COR-L47 (cell line): Measurements from ENCODE around the gene ESYT1.

Experiments used
- DNase-seq: peaks from one replicate; lab custom pipeline; 2025; lab: John Stamatoyannopoulos, UW

The ESYT1 gene, protein sequence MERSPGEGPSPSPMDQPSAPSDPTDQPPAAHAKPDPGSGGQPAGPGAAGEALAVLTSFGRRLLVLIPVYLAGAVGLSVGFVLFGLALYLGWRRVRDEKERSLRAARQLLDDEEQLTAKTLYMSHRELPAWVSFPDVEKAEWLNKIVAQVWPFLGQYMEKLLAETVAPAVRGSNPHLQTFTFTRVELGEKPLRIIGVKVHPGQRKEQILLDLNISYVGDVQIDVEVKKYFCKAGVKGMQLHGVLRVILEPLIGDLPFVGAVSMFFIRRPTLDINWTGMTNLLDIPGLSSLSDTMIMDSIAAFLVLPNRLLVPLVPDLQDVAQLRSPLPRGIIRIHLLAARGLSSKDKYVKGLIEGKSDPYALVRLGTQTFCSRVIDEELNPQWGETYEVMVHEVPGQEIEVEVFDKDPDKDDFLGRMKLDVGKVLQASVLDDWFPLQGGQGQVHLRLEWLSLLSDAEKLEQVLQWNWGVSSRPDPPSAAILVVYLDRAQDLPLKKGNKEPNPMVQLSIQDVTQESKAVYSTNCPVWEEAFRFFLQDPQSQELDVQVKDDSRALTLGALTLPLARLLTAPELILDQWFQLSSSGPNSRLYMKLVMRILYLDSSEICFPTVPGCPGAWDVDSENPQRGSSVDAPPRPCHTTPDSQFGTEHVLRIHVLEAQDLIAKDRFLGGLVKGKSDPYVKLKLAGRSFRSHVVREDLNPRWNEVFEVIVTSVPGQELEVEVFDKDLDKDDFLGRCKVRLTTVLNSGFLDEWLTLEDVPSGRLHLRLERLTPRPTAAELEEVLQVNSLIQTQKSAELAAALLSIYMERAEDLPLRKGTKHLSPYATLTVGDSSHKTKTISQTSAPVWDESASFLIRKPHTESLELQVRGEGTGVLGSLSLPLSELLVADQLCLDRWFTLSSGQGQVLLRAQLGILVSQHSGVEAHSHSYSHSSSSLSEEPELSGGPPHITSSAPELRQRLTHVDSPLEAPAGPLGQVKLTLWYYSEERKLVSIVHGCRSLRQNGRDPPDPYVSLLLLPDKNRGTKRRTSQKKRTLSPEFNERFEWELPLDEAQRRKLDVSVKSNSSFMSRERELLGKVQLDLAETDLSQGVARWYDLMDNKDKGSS

DNA sequence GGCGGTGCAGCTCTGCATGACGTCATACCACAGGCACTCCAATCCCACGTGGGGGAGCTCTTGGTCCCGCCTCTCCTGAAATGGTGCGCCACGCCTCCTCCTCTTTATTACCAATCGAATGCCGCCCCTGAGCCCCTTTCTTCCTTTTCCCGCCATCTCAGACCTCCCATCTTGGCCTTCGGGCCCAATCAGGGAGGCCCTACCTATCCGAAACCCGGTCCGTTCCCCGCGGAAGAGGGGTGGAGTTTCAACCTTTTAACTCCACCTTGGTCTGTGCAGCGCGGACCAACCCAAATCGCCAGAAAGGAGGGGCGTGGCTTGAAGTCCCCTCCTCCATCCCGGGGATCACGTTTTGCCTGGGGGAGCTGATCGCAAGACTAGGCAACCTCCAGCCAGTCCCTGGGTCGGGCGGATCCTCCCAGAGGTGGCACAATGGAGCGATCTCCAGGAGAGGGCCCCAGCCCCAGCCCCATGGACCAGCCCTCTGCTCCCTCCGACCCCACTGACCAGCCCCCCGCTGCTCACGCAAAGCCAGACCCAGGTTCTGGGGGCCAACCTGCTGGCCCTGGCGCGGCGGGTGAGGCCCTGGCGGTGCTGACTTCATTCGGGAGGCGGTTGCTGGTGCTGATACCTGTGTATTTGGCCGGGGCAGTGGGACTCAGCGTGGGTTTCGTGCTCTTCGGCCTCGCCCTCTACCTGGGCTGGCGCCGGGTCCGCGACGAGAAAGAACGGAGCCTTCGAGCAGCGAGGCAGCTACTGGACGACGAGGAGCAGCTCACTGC lies at the start of gene ESYT1:
Gene ESYT1, plus strand, starts transcription at position 380 of the 782 bp plus-strand sequence. Its CDS starts 53 bp downstream, at position 433.
- peak; percentile 100 for DNase-seq

DNA sequence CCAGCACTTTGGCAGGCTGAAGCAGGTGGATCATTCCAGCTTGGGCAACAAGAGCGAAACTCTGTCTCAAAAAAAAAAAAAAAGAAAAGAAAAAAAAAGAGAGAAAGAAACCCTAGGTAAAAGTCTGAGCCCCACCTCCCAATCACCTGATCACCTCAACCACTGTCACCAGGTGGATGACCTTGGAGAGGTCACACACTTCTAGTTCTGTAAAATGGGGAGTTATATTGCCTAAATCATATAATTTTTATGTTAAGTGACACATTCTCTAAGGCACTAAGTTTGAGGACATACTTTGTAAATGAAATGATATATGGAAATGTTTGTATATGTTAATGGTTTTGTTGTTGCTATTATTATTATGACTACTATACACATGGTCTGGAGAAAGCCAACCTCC lies 49.6 kb upstream of the ESYT1 start:
- DNase-seq: no peak

DNA sequence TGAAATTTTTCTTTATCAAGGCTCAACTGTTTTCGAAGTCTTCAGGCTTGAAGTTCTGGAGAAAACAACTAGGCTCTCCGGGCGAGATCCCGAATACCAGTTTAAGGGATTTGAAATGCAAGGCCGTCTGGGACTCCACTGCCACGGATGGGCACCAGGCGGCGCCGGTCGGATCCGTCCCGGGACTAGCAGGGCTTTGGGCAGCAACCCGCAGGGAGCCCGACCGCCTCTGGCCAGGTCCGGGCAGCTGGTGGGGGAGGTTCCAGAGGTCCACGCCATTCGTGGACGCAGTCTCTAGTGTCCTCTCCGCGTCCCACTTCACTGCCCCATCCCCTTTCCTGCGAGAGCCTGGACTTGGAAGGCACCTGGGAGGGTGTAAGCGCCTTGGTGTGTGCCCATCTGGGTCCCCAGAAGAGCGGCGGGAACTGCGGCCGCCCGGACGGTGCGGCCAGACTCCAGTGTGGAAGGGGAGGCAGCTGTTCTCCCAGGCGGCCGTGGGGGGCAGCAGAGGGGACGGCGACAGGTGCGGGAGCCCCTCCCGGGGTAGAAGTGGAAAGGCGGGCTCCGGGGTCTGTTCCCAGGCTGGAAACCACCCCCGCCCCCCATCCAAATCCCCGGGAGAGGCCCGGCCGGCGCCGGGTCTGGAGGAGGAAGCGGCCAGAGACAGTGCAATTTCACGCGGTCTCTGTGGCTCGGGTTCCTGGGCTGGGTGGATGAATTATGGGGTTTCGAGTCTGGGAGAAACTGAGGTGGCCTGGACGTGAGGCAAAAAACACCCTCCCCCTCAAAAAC lies 48.9 kb upstream of the ESYT1 start:
- peak; percentile 65 for DNase-seq

DNA sequence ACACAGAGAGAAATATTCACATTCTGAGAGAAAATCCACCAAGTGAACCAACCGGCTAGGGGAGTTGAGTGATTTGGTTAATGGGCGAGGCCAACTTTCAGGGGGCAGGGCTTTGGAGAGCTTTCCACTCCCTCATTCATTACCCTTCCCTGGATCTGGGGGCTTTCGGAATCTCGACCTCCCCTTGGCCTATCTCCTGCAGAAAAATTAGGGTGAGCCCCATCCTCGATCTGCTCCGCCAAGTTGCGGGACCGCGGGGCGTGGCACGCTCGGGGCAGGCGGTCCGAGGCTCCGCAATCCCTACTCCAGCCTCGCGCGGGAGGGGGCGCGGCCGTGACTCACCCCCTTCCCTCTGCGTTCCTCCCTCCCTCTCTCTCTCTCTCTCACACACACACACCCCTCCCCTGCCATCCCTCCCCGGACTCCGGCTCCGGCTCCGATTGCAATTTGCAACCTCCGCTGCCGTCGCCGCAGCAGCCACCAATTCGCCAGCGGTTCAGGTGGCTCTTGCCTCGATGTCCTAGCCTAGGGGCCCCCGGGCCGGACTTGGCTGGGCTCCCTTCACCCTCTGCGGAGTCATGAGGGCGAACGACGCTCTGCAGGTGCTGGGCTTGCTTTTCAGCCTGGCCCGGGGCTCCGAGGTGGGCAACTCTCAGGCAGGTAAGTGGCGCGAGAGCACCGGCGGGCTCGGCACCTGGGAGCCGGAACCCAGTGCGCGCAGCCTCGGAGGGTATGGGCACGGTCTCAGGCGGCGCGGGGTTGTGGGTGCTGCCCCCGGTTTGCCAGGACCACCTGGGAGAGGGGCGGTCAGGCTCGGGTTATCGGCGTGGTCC lies 48.1 kb upstream of the ESYT1 start, which contains the start of gene ERBB3:
Gene ERBB3, plus strand, starts transcription at position 443 of the 833 bp plus-strand sequence. Its CDS starts 136 bp downstream, at position 579.
- peak; percentile 56 for DNase-seq

DNA sequence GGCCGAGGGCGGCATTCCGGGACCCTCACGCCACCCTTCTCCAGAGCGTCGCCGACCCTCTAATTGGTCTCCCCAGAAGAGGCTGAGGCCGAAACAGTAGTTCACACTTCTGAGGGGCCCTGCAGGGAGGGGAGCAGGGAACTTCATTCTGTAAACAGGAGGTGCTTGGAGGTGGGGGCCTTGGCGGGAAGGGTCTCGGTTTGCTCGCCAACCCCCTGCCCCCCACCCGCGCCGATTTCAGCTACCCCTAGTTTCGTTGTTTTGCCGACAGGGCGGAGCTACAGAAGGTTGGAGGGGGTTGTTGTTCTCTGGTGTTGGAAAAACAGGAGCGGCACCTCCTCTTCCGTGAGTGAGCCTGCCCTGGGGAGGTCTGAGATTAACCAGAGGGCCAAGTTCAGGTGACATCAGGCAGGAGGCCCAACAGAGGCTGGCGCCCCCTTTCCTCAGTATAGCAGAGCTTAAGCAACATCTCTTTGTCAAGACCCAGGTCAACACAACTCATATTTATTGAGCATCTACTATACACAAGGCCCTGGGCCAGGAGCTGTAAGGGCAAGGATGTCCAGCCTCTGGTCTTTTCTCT lies 47.4 kb upstream of the ESYT1 start:
- DNase-seq: no peak

DNA sequence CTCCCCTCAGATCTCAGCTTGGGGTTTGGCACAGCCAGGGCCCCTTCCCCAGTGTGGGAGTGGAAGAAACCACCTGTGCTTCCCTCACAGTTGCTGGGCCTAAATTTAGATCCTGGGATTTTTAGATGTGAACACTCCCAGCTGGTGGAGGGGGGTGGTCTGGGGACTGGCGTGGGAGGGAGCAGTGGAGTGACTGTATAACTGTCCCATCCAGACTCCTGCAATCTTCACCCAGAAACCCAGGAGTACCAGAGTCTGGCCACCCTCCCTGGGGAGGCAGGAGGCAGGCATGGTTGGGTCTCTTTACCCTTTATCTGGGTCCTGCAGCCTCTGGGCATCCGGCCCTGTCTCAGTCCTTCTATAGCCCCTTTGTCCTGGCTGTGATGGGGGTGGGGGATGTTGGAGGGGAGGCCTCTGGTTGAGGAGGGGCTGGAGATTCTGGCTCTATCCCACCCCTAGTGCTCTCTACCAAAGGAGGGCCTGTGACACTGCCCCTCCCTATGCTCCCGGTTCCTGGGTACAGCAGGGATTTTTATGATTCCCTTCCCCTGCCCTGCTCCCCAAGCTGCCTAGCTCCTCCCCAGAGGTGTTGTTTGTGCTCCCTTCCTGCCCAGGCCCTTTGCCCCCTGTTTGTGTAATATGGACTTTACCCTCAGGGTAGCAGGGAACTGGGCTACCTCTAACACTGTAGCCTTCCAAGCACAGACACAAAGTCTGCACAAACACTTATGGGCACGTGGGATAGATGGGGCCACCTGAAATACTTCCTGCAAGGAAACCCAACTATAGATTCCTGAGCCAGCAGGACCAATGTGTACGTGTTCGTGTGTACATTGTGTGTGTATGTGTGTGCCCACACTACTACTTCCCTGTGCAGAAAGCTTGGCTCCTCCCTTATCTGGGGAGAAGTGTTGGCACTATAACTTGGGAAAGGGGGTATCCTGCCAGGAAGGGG lies 46.4 kb upstream of the ESYT1 start:
- DNase-seq: no peak

DNA sequence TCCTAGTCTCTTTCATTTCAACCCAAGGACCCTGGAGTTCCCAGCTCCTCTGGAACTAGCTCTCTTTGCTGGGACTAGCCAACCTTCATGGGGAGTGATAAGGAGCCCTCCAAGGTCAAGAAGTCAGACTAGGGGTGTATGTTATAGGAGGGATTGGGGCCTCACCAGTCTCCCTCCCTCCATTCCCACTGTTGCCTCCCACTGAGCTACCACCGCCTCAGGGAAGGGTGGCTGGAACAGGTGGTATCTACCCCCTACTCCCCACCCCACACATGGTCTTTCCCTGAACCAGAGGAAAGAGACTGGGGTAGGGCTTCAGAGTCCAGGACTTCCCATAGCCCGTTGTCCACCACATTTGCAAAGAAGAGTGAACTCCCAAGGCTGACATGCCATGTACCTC lies 45.7 kb upstream of the ESYT1 start:
- DNase-seq: no peak

DNA sequence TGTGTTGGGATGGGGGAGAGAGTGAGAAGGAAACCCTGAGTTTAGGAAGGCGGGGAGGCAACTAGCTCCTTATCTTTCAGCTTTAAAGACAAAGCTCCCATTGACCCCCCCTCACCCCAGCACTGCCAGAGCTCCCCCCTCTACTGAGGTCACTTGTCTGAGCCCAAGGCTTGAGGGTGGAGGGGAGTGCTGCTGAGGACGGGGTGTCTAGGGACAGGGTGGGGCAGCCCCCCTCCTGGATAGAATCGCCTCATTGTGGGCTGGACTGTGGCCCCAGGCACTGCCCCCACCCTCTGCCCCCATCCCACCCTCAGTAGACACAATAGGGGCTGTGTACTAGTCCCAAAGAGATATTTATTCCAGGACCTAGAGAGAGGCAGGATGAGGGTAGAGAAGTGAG lies 45.1 kb upstream of the ESYT1 start:
- DNase-seq: no peak

DNA sequence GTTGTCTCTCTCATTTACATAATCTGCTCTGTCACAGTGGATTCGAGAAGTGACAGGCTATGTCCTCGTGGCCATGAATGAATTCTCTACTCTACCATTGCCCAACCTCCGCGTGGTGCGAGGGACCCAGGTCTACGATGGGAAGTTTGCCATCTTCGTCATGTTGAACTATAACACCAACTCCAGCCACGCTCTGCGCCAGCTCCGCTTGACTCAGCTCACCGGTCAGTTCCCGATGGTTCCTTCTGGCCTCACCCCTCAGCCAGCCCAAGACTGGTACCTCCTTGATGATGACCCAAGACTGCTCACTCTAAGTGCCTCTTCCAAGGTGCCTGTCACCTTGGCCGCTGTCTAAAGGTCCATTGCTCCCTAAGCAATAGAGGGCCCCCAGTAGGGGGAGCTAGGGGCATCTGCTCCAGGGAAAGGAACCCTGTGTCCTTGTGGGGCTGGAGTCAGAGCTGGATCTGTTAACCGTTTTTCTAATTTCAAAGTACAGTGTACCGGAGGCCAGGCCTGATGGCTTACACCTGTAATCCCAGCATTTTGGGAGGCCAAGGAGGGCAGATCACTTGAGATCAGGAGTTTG lies 43.0 kb upstream of the ESYT1 start:
- DNase-seq: no peak

DNA sequence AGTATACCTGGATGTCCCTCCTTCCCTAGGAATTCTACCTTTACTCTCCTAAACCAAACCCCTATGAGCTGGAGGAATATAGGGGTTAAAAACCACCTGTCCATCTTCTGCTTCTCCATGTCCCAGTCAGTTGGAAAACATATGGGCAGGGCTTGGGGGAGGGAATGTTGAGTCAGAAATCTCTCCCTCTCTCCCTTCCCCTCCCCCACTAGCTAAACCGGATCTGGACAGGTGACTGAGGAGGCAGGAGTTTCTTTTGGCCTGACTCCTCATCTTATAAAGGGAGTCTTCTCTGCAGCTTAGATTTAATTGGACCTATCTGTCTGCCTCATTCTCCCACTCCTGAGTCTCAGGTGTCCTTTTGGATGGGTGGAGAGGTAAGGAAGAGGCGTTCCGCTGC lies 42.0 kb upstream of the ESYT1 start:
- no peak for DNase-seq

DNA sequence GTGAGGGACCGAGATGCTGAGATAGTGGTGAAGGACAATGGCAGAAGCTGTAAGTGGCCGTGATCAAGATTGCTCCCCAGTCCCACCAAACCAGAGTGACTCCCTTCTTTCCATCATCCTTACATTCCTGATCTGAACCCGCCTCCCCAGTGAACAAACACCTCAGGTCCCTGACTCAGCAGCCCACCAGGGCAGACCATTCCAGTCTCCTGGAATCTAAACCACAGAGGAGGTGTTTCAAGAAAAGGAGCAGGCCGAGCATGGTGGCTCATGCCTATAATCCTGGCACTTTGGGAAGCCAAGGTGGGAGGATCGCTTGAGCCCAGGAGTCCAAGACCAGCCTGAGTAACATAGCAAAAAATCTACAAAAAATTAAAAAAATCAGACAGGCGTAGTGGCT lies 41.5 kb upstream of the ESYT1 start:
- no peak for DNase-seq

DNA sequence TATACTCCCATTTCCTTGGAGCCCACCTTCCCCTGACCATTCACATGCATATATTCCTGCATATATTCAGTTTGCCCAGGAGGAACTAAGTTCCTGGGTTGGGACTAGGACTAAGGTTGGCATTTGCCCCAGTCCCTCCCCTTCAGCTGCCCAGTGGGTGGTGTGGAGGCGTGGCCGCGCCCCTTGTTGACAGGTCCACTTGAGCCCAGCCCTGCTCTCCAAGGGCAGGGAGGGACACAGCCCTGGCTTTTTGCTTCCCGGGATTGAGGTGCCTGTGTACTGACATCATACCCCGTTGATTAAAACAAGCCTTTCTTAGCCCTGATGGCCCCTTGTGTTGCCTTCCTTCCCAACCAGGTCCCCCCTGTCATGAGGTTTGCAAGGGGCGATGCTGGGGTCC lies 40.8 kb upstream of the ESYT1 start:
- DNase-seq: no peak

DNA sequence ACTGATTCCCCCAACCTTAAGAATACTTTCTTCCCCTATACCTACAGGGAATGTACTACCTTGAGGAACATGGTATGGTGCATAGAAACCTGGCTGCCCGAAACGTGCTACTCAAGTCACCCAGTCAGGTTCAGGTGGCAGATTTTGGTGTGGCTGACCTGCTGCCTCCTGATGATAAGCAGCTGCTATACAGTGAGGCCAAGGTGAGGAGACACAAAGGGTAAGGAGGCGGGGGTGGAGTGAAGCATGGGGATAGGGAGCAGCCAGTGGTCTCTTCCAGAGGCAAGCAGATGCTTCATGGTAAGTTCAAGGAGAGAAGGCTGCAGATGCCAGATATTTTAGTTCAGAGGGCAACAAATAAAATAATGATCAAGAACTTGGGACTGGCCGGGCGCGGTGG lies 30.3 kb upstream of the ESYT1 start:
- DNase-seq: no peak

DNA sequence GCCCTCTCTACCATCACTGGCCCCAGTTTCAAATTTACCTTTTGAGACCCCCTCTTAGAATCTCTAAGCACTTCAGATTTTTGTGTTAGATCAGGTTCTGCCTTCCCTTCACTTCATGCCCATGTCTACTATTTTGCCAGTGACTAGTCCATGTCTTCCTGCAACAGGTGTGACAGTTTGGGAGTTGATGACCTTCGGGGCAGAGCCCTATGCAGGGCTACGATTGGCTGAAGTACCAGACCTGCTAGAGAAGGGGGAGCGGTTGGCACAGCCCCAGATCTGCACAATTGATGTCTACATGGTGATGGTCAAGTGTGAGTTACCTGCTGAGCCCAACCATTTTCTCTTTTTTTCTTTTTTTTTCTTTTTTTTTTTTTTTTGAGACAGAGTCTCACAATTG lies 29.5 kb upstream of the ESYT1 start:
- no peak for DNase-seq

DNA sequence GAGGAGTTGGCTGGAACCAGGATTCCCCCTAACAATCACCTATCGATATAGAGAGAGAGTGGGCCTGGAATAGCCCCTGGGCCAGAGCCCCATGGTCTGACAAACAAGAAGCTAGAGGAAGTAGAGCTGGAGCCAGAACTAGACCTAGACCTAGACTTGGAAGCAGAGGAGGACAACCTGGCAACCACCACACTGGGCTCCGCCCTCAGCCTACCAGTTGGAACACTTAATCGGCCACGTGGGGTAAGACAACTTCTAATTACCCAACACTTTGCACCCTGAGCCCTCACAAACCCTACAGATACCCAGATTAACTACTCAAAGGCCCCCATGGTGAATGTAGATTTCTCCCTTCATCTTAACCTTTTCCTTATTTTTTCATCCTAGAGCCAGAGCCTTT lies 28.3 kb upstream of the ESYT1 start:
- DNase-seq: no peak

DNA sequence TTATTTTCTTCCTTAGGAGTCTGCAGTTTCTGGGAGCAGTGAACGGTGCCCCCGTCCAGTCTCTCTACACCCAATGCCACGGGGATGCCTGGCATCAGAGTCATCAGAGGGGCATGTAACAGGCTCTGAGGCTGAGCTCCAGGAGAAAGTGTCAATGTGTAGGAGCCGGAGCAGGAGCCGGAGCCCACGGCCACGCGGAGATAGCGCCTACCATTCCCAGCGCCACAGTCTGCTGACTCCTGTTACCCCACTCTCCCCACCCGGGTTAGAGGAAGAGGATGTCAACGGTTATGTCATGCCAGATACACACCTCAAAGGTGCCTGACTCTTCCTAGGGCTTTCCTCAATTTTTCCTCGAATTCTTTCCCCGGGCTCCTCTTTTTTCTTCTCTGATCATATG lies 27.0 kb upstream of the ESYT1 start:
- no peak for DNase-seq

DNA sequence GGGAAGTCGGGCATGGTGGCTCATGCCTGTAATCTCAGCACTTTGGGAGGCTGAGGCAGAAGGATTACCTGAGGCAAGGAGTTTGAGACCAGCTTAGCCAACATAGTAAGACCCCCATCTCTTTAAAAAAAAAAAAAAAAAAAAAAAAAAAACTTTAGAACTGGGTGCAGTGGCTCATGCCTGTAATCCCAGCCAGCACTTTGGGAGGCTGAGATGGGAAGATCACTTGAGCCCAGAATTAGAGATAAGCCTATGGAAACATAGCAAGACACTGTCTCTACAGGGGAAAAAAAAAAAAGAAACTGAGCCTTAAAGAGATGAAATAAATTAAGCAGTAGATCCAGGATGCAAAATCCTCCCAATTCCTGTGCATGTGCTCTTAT lies 25.4 kb upstream of the ESYT1 start:
- no peak for DNase-seq

DNA sequence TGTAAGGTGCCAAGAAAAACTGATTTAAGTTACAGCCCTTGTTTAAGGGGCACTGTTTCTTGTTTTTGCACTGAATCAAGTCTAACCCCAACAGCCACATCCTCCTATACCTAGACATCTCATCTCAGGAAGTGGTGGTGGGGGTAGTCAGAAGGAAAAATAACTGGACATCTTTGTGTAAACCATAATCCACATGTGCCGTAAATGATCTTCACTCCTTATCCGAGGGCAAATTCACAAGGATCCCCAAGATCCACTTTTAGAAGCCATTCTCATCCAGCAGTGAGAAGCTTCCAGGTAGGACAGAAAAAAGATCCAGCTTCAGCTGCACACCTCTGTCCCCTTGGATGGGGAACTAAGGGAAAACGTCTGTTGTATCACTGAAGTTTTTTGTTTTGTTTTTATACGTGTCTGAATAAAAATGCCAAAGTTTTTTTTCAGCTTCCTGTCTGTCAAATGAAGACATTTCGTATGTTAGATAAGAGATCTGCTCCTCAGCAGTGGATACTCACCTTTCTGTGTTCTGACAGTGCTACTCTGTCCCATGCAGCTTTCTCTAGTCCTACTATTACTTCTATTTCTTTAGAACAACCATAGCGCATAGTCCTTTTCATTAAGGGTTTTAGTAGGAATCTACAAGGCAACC lies 24.9 kb upstream of the ESYT1 start:
- no peak for DNase-seq
